HepG2 (cell line): Measurements from ENCODE around the gene RPS6KA2. TPM values are rescaled to one million over a fixed set of nuclear protein-coding genes. Genes with fewer than 3 reads are reported as not detected.

ENCODE experiments used
- EHMT2 ChIP-seq: fragments of 200-600 bp; sonication (generic); IDR thresholded peaks from 2 replicates; pipeline ENCODE4 v1.7.0; 2017; ENCODE audit warnings: antibody characterized with exemption, low read depth, low read length, borderline replicate concordance
- GTF2F1 ChIP-seq: fragments of 150-350 bp; IDR thresholded peaks from 2 replicates; pipeline ENCODE4 v1.6.1; 2014; ENCODE audit warnings: low read length
- IRX3 ChIP-seq: sonication (generic); formaldehyde crosslinking; IDR thresholded peaks from 2 replicates; pipeline ENCODE4 v1.8.1; 2023; ENCODE audit warnings: mild to moderate bottlenecking, low read depth, missing genetic modification reagents, borderline replicate concordance
- PLRG1 ChIP-seq: fragments of 450-650 bp; conservative IDR thresholded peaks from 2 replicates; pipeline ENCODE4 v1.6.1; 2016
- POLR2G ChIP-seq: fragments of 200-400 bp; formaldehyde crosslinking; IDR thresholded peaks from 2 replicates; pipeline ENCODE4 v1.6.1; 2018; ENCODE audit warnings: mild to moderate bottlenecking, low read depth, low read length, moderate library complexity
- RARG ChIP-seq: sonication (generic); formaldehyde crosslinking; IDR thresholded peaks from 2 replicates; pipeline ENCODE4 v1.4.0; 2020; ENCODE audit warnings: low read depth, mild to moderate bottlenecking, missing genetic modification reagents
- SIN3B ChIP-seq: fragments of 150-350 bp; IDR thresholded peaks from 2 replicates; pipeline ENCODE4 v1.6.1; 2014; ENCODE audit warnings: low read length
- SPEN ChIP-seq: sonication (generic); formaldehyde crosslinking; IDR thresholded peaks from 2 replicates; pipeline ENCODE4 v1.5.1; 2020; ENCODE audit warnings: low read depth, mild to moderate bottlenecking, missing genetic modification reagents
- ZC3H4 ChIP-seq: sonication (generic); formaldehyde crosslinking; IDR thresholded peaks from 2 replicates; pipeline ENCODE4 v1.4.0; 2020; ENCODE audit warnings: missing genetic modification reagents, borderline replicate concordance
- ZMAT3 ChIP-seq: sonication (generic); formaldehyde crosslinking; conservative IDR thresholded peaks from 2 replicates; pipeline ENCODE4 v1.7.0; 2021; ENCODE audit warnings: missing genetic modification reagents
- ZNF230 ChIP-seq: sonication (generic); formaldehyde crosslinking; IDR thresholded peaks from 2 replicates; pipeline ENCODE4 v1.4.0; 2020; ENCODE audit warnings: mild to moderate bottlenecking, missing genetic modification reagents
- ZNF232 ChIP-seq: sonication (generic); formaldehyde crosslinking; IDR thresholded peaks from 2 replicates; pipeline ENCODE4 v1.4.0; 2020; ENCODE audit warnings: missing genetic modification reagents, borderline replicate concordance
- ZNF296 ChIP-seq: sonication (generic); formaldehyde crosslinking; conservative IDR thresholded peaks from 2 replicates; pipeline ENCODE4 v1.5.0; 2020; ENCODE audit warnings: mild to moderate bottlenecking, missing genetic modification reagents
- ZNF329 ChIP-seq: sonication (generic); formaldehyde crosslinking; IDR thresholded peaks from 2 replicates; pipeline ENCODE4 v1.9.0; 2021; ENCODE audit warnings: low read depth, mild to moderate bottlenecking, missing genetic modification reagents
- ZNF572 ChIP-seq: sonication (generic); formaldehyde crosslinking; IDR thresholded peaks from 2 replicates; pipeline ENCODE4 v1.5.1; 2020; ENCODE audit warnings: mild to moderate bottlenecking, missing genetic modification reagents
- ZNF770 ChIP-seq: sonication (generic); formaldehyde crosslinking; IDR thresholded peaks from 2 replicates; pipeline ENCODE4 v1.5.0; 2020; ENCODE audit warnings: mild to moderate bottlenecking, missing genetic modification reagents
- ZNF775 ChIP-seq: sonication (generic); formaldehyde crosslinking; IDR thresholded peaks from 2 replicates; pipeline ENCODE4 v1.4.0; 2020; ENCODE audit warnings: missing genetic modification reagents, mild to moderate bottlenecking, moderate library complexity, borderline replicate concordance
- ZNF816 ChIP-seq: sonication (generic); formaldehyde crosslinking; IDR thresholded peaks from 2 replicates; pipeline ENCODE4 v1.8.0; 2022; ENCODE audit warnings: missing genetic modification reagents, mild to moderate bottlenecking, borderline replicate concordance
- ZNF850 ChIP-seq: sonication (generic); formaldehyde crosslinking; conservative IDR thresholded peaks from 2 replicates; pipeline ENCODE4 v1.9.0; 2021; ENCODE audit warnings: mild to moderate bottlenecking, missing genetic modification reagents
- polyA plus RNA-seq, 8 experiments: library from polyadenylated mRNA; depleted of rRNA in 3 of 8; stranded (reverse) in 7 of 8; unstranded in 1 of 8; fragments of >200 nt; fragmentation: Illumina TruSeq in 4 of 8; extraction: Trizol in 4 of 8; gene quantifications; 2 replicates each; pipeline versions ENCODE4 v1.2.1 to v1.2.3, GENCODE V29; 2011 to 2016; ENCODE audit warnings: low read depth in 4 of 8, missing spikeins in 1 of 8, mixed read lengths in 1 of 8; ENCODE audit not compliant: insufficient read depth in 1 of 8
- total RNA-seq, 5 experiments: library from RNA; depleted of rRNA; stranded (reverse); fragments of >200 nt; fragmentation: Illumina TruSeq; extraction: Trizol; gene quantifications; 2 replicates each; pipeline ENCODE4 v1.2.3, GENCODE V29; 2016; ENCODE audit warnings: low read depth in 1 of 5
- TF ChIP-seq, protein P1 (sequence below), 2 experiments: sonication (generic) in 1 of 2; formaldehyde crosslinking in 1 of 2; IDR thresholded peaks; 2 replicates each; pipeline versions ENCODE4 v1.6.1 to v1.9.0; 2014 to 2022; ENCODE audit warnings: antibody characterized with exemption in 1 of 2, borderline replicate concordance in 1 of 2, inconsistent platforms in 1 of 2, low read depth in 1 of 2, missing genetic modification reagents in 1 of 2
- TF ChIP-seq, protein P2 (sequence below): sonication (generic); formaldehyde crosslinking; IDR thresholded peaks from 2 replicates; pipeline ENCODE4 v1.5.0; 2020; ENCODE audit warnings: missing genetic modification reagents

The RPS6KA2 gene
- total and polyA plus RNA-seq, 2 of the 13 experiments (the other 11 are each of a cell fraction or from before 2014, with no cell fraction given), result 0.22 to 0.38 TPM

- TF ChIP-seq IRX3 (CRISPR knock-in tag), result peak; percentile 63; the same call in 1 of the 2 replicates
- TF ChIP-seq ZNF775 (CRISPR knock-in tag), result peak; percentile 56; the same call in 1 of the 2 replicates
- peak; percentile 48; the same call in 1 of the 2 replicates for TF ChIP-seq ZNF232
- TF ChIP-seq ZNF572, result no peak
- peak; percentile 68; the same call in 1 of the 2 replicates for TF ChIP-seq ZMAT3 (CRISPR knock-in tag)
- TF ChIP-seq PLRG1, result no peak
- TF ChIP-seq SIN3B, result no peak
- TF ChIP-seq RARG, result peak; percentile 73; the same call in 1 of the 2 replicates
- TF ChIP-seq ZNF296, result no peak
- peak; percentile 65 for TF ChIP-seq POLR2G
- TF ChIP-seq ZC3H4 (CRISPR knock-in tag), result peak; percentile 65; the same call in 1 of the 2 replicates
- no peak; the same call in 1 of the 2 replicates for TF ChIP-seq ZNF329 (CRISPR knock-in tag)
- TF ChIP-seq ZNF230 (CRISPR knock-in tag), result no peak
- no peak for TF ChIP-seq ZNF850 (CRISPR knock-in tag)
- no peak for TF ChIP-seq SPEN (CRISPR knock-in tag)
- TF ChIP-seq, protein P1, sequence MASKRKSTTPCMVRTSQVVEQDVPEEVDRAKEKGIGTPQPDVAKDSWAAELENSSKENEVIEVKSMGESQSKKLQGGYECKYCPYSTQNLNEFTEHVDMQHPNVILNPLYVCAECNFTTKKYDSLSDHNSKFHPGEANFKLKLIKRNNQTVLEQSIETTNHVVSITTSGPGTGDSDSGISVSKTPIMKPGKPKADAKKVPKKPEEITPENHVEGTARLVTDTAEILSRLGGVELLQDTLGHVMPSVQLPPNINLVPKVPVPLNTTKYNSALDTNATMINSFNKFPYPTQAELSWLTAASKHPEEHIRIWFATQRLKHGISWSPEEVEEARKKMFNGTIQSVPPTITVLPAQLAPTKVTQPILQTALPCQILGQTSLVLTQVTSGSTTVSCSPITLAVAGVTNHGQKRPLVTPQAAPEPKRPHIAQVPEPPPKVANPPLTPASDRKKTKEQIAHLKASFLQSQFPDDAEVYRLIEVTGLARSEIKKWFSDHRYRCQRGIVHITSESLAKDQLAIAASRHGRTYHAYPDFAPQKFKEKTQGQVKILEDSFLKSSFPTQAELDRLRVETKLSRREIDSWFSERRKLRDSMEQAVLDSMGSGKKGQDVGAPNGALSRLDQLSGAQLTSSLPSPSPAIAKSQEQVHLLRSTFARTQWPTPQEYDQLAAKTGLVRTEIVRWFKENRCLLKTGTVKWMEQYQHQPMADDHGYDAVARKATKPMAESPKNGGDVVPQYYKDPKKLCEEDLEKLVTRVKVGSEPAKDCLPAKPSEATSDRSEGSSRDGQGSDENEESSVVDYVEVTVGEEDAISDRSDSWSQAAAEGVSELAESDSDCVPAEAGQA (IDR thresholded peaks at IDR 0.05; ENCODE audit: low read depth), result no peak
- TF ChIP-seq, protein P1 (CRISPR knock-in tag; IDR thresholded peaks at IDR 0.05; ENCODE audit: borderline replicate concordance), result peak; percentile 68; the same call in 1 of the 2 replicates
- TF ChIP-seq EHMT2, result peak; percentile 45; the same call in 1 of the 2 replicates
- no peak for TF ChIP-seq GTF2F1
- no peak for TF ChIP-seq ZNF816
- peak; percentile 58 for TF ChIP-seq ZNF770
- TF ChIP-seq, protein P2, sequence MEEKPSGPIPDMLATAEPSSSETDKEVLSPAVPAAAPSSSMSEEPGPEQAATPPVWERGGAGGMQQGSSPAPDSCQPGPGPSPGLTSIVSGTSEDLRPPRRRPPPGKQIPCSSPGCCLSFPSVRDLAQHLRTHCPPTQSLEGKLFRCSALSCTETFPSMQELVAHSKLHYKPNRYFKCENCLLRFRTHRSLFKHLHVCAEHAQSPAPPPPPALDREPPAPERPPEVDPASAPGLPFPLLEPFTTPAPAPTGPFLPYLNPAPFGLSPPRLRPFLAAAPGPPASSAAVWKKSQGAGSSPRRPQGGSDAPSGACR (CRISPR knock-in tag), result peak; percentile 71; the same call in 1 of the 2 replicates
Observed at GRCh38 chr6:166387642-166388289, 239.3 kb downstream of the RPS6KA2 start (continued).
